Karpas-422 (cell line): ENCODE results near the gene NARF. TPM values are rescaled to one million over a fixed set of nuclear protein-coding genes. Genes with fewer than 3 reads are reported as not detected.
"Not testable (repeated sequence)": the region's sequence is repeated elsewhere in the genome, so short reads cannot be mapped to it uniquely, and the experiment has no call there.

Experiments
- DNase-seq: peaks from one replicate; pipeline ENCODE4 v3.0.0-alpha.2; 2015
- H2AFZ ChIP-seq: fragments of 200-600 bp; sonication (generic); 2 replicates; pipeline ENCODE4 v1.6.1; 2014; ENCODE audit warnings: antibody characterized with exemption, low read length, mixed read lengths
- H3K27ac ChIP-seq: fragments of 200-600 bp; sonication (generic); 2 replicates; pipeline ENCODE4 v1.5.1; 2014; ENCODE audit warnings: mild to moderate bottlenecking, low read length, moderate library complexity
- H3K27me3 ChIP-seq: fragments of 200-600 bp; sonication (generic); 2 replicates; pipeline ENCODE4 v1.6.1; 2014; ENCODE audit warnings: low read length, mixed read lengths
- H3K36me3 ChIP-seq: fragments of 200-600 bp; sonication (generic); 2 replicates; pipeline ENCODE4 v1.6.1; 2014; ENCODE audit warnings: low read length, mixed read lengths; ENCODE audit not compliant: insufficient read depth
- H3K4me1 ChIP-seq: fragments of 200-600 bp; sonication (generic); 2 replicates; pipeline ENCODE4 v1.6.1; 2014; ENCODE audit warnings: mild to moderate bottlenecking, low read length, mixed read lengths
- H3K4me2 ChIP-seq: fragments of 200-600 bp; sonication (generic); 2 replicates; pipeline ENCODE4 v1.6.1; 2014; ENCODE audit warnings: low read length, low read depth, mild to moderate bottlenecking; ENCODE audit not compliant: poor library complexity, severe bottlenecking
- H3K4me3 ChIP-seq: fragments of 200-600 bp; sonication (generic); 2 replicates; pipeline ENCODE4 v1.5.1; 2014; ENCODE audit warnings: mild to moderate bottlenecking, antibody characterized with exemption, low read length, mixed read lengths
- H3K79me2 ChIP-seq: fragments of 200-600 bp; sonication (generic); 2 replicates; pipeline ENCODE4 v1.6.1; 2014; ENCODE audit warnings: mild to moderate bottlenecking, low read length, mixed read lengths
- H3K9ac ChIP-seq: fragments of 200-600 bp; sonication (generic); 2 replicates; pipeline ENCODE4 v1.6.0; 2014; ENCODE audit warnings: low read length
- H3K9me2 ChIP-seq: fragments of 200-600 bp; sonication (generic), shearing (Covaris generic); replicated peaks from 2 replicates; pipeline ENCODE4 v1.6.0; 2014; ENCODE audit warnings: mild to moderate bottlenecking, low read length, moderate library complexity; ENCODE audit not compliant: insufficient read depth
- H3K9me3 ChIP-seq: fragments of 300-700, 200-600 bp; sonication (generic); 2 replicates; pipeline ENCODE4 v1.6.1; 2014; ENCODE audit warnings: low read length, mixed read lengths
- H4K20me1 ChIP-seq: fragments of 200-600 bp; sonication (generic); 2 replicates; pipeline ENCODE4 v1.6.1; 2014; ENCODE audit warnings: mild to moderate bottlenecking, antibody characterized with exemption, low read length, low read depth; ENCODE audit not compliant: insufficient read depth
- total RNA-seq: library from RNA; depleted of rRNA; stranded (reverse); fragments of >200 nt; shearing (Covaris generic); gene quantifications from 2 replicates; pipeline ENCODE4 v1.2.3, GENCODE V29; 2014; ENCODE audit warnings: low replicate concordance

Gene NARF
- total RNA-seq, 1 experiment from 2014 or later = 43.3 TPM

- Histone ChIP-seq H3K27me3 (no peaks in the 10 kb centered on the region), H3K79me2 (peaks cover 14% of the 10 kb centered on the region), H3K4me3 (peak overlapping the region; percentile 95), H3K27ac (peak overlapping the region; percentile 93), H3K36me3 (peaks cover 4% of the 10 kb centered on the region; the same call in 1 of the 2 replicates), H3K4me2 (peak overlapping the region; percentile 92), H2AFZ (no peak overlapping the region), H3K4me1 (peaks cover 18% of the 10 kb centered on the region), H3K9me3 (0 out of 2 replicates have a peak, but pooled peaks cover 2% of the 10 kb centered on the region), H4K20me1 (no peaks in the 10 kb centered on the region), H3K9ac (peak overlapping the region; percentile 97), H3K9me2 (no peaks in the 10 kb centered on the region)
- peak; percentile 43 for DNase-seq
Observed at GRCh38 chr17:82457073-82457928, 1.2 kb upstream of the NARF start.

DNA sequence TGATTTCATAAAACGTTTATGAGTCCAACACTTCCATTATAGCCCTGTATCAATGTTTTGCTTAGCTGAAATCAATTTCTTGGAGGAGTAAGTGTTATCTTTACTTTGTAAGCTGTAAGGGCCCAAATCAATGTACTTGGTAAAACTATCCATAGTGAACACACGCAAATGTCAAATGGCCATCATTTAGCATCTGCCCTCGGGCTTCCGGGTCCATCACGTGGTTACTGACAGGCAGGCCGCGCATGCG lies 687 bp upstream of the NARF start:
- peak overlapping the region; percentile 88; the same call in 1 of the 2 replicates for H2AFZ ChIP-seq

DNA sequence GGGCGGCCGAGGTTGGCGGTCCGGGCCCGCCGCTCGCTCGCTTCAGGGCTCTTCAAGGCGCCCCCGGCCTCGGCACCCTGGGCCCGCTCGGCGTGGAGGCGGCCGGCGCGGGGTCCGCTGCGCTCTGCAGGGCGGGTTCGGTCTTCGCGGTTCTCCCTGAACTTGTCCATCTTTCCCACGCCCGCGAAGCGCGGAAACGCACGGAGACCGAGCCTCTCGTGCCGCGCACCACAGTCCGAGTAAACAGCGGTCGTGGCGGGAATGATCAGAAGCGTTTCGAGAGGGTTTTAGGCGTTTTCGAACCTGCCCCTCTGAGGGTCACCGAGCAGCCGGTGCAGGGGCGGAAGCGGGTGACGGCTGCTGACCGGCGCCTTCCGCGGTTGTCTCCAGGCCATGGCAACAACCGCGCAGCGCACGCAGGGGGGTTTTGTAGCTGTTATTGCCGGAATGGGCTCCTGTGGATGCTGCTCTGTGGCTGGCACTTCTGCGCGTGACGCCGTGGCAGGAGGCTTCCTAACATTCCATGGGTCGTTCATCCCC lies 414 bp downstream of the NARF start:
- Histone ChIP-seq H3K27ac (no peak overlapping the region), H3K79me2 (peaks cover 14% of the 10 kb centered on the region), H3K27me3 (no peaks in the 10 kb centered on the region), H3K36me3 (peaks cover 4% of the 10 kb centered on the region; the same call in 1 of the 2 replicates), H2AFZ (peak overlapping the region; percentile 54), H3K9me2 (no peaks in the 10 kb centered on the region), H3K4me1 (peaks cover 18% of the 10 kb centered on the region), H3K4me3 (peak overlapping the region; percentile 95), H3K4me2 (peak overlapping the region; percentile 92), H3K9me3 (no peaks in the 10 kb centered on the region), H4K20me1 (no peaks in the 10 kb centered on the region), H3K9ac (peak overlapping the region; percentile 97)
- peak; percentile 61 for DNase-seq

More for the DNA sequence above, 687 bp upstream of the NARF start:
- Histone ChIP-seq H3K79me2 (peaks cover 14% of the 10 kb centered on the region), H3K9me2 (no peaks in the 10 kb centered on the region), H3K36me3 (peaks cover 4% of the 10 kb centered on the region; the same call in 1 of the 2 replicates), H3K4me3 (peak overlapping the region; percentile 95), H3K4me2 (peak overlapping the region; percentile 92), H3K9ac (peak overlapping the region; percentile 97), H3K9me3 (no peaks in the 10 kb centered on the region), H3K27me3 (no peaks in the 10 kb centered on the region), H4K20me1 (no peaks in the 10 kb centered on the region), H3K27ac (peak overlapping the region; percentile 93), H3K4me1 (peaks cover 18% of the 10 kb centered on the region)
- no peak for DNase-seq

GRCh38 chr17:82459936-82460335 lies 1.4 kb downstream of the NARF start:
- H3K4me3 ChIP-seq = peak overlapping the region; percentile 95
- H3K9me2 ChIP-seq, H2AFZ ChIP-seq, H3K9me3 ChIP-seq, DNase-seq, H3K9ac ChIP-seq, H3K27me3 ChIP-seq, H4K20me1 ChIP-seq, H3K27ac ChIP-seq, H3K36me3 ChIP-seq: not testable (repeated sequence)
- peaks cover 18% of the 10 kb centered on the region for H3K4me1 ChIP-seq
- H3K4me2 ChIP-seq = peak overlapping the region; percentile 92
- peaks cover 14% of the 10 kb centered on the region for H3K79me2 ChIP-seq

- H3K9ac ChIP-seq = no peak overlapping the region
Observed at GRCh38 chr17:82461827-82462524, 3.4 kb downstream of the NARF start.

GRCh38 chr17:82463391-82463790 lies 4.8 kb downstream of the NARF start:
- H3K36me3 ChIP-seq = peaks cover 15% of the 10 kb centered on the region; the same call in 1 of the 2 replicates
- H3K79me2 ChIP-seq = peaks cover 14% of the 10 kb centered on the region
- peaks cover 8% of the 10 kb centered on the region for H3K4me1 ChIP-seq
- H3K4me3 ChIP-seq = no peak overlapping the region
- H3K27me3 ChIP-seq = no peaks in the 10 kb centered on the region
- no peak for DNase-seq
- H3K9me2 ChIP-seq = no peaks in the 10 kb centered on the region
- H4K20me1 ChIP-seq = no peaks in the 10 kb centered on the region
- no peak overlapping the region for H3K27ac ChIP-seq
- H3K9me3 ChIP-seq = no peaks in the 10 kb centered on the region
- no peak overlapping the region for H3K9ac ChIP-seq
- H2AFZ ChIP-seq = no peak overlapping the region
- H3K4me2 ChIP-seq = no peak overlapping the region

More at GRCh38 chr17:82461827-82462524, 3.4 kb downstream of the NARF start:
- Histone ChIP-seq H3K9me2 (no peaks in the 10 kb centered on the region), H3K4me1 (peaks cover 18% of the 10 kb centered on the region), H3K9me3 (no peaks in the 10 kb centered on the region), H3K27ac (no peak overlapping the region), H4K20me1 (no peaks in the 10 kb centered on the region), H3K36me3 (peaks cover 13% of the 10 kb centered on the region; the same call in 1 of the 2 replicates), H2AFZ (no peak overlapping the region), H3K4me3 (no peak overlapping the region), H3K79me2 (peaks cover 14% of the 10 kb centered on the region), H3K4me2 (no peak overlapping the region), H3K27me3 (no peaks in the 10 kb centered on the region)
- no peak for DNase-seq

- no peaks in the 10 kb centered on the region for H3K27me3 ChIP-seq
- peaks cover 8% of the 10 kb centered on the region for H3K4me1 ChIP-seq
- H3K27ac ChIP-seq = no peak overlapping the region
- peaks cover 22% of the 10 kb centered on the region for H3K36me3 ChIP-seq
- H3K9me2 ChIP-seq = no peaks in the 10 kb centered on the region
- no peak for DNase-seq
- H3K9me3 ChIP-seq = no peaks in the 10 kb centered on the region
- H4K20me1 ChIP-seq = no peaks in the 10 kb centered on the region
- H3K4me3 ChIP-seq = no peak overlapping the region
- no peak overlapping the region for H3K4me2 ChIP-seq
- H2AFZ ChIP-seq = no peak overlapping the region
- H3K9ac ChIP-seq = no peak overlapping the region
- peaks cover 11% of the 10 kb centered on the region for H3K79me2 ChIP-seq
Observed at GRCh38 chr17:82463925-82464566, 5.5 kb downstream of the NARF start.

- H4K20me1 ChIP-seq = no peaks in the 10 kb centered on the region
- no peak overlapping the region for H2AFZ ChIP-seq
- H3K4me3 ChIP-seq = no peak overlapping the region
- no peaks in the 10 kb centered on the region for H3K27me3 ChIP-seq
- DNase-seq = no peak
- H3K4me2 ChIP-seq = no peak overlapping the region
- peaks cover 4% of the 10 kb centered on the region for H3K4me1 ChIP-seq
- no peaks in the 10 kb centered on the region for H3K9me3 ChIP-seq
- no peak overlapping the region for H3K27ac ChIP-seq
- H3K9ac ChIP-seq = no peak overlapping the region
- no peaks in the 10 kb centered on the region for H3K9me2 ChIP-seq
- H3K79me2 ChIP-seq = peaks cover 6% of the 10 kb centered on the region
- H3K36me3 ChIP-seq = peaks cover 23% of the 10 kb centered on the region
Observed at GRCh38 chr17:82464567-82464929, 6.0 kb downstream of the NARF start.
